HTERT RPE-1 (cell line): ENCODE data around the gene MLEC.
"Not testable (repeated sequence)": the region's sequence is repeated elsewhere in the genome, so short reads cannot be mapped to it uniquely, and the experiment has no call there.

Experiments used
- in situ Hi-C: fragments of 300-500 bp; cut with MboI; formaldehyde crosslinking; loops from 4 replicates; pipeline ENCODE4 v1.14.3; 2020; ENCODE audit warnings: low sequenced_read_pairs

Gene MLEC

GRCh38 chr12:120720234-120720986 lies 33.5 kb downstream of the MLEC start:
- in situ Hi-C loops: no loop called here

DNA sequence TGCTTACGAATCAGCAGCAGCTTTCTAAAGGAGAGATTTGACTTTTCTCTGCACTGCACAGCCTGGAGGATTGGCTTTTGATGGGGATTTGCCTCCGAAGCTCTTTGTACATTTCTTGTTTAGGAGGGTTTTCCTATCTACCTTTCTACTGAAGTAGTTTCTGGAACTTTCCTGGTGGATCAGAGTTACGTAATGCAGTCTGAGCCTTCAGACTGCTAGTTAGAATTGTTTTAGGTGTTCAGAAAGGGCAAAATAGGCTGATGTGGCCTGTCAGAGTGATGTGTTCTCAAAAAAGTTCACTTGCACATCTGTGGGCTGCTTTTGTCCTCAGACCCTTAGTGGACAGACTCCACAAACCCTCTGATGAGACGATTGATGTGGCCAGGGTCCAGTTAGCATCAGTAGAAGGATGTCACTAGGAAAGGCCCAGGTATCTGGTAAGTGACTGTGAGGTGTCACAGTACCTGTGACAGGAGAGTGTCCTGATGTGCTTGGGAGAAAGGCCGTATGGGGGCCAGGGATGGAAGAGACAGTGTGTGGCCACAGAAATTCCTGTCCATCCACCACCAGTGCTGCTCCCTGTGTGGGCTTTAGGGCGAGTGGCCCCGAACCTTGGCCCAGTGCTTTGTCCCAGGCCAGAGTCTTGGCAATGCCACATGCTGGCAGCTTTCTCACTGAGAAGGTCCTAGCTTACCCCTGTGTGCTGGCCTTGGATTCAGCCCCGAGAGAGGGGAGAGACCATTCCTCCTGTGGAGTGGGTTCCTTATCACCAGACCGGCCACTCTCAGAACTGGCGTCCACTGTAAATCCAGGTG lies 34.2 kb downstream of the MLEC start:
- in situ Hi-C loops: no loop called here

- in situ Hi-C loops: no loop called here
Observed at GRCh38 chr12:120721866-120722265, 34.9 kb downstream of the MLEC start.

- in situ Hi-C loops: no loop called here
Observed at GRCh38 chr12:120722784-120723183, 35.8 kb downstream of the MLEC start.

- in situ Hi-C loops: no loop called here
Observed at GRCh38 chr12:120724720-120725119, 37.8 kb downstream of the MLEC start.

DNA sequence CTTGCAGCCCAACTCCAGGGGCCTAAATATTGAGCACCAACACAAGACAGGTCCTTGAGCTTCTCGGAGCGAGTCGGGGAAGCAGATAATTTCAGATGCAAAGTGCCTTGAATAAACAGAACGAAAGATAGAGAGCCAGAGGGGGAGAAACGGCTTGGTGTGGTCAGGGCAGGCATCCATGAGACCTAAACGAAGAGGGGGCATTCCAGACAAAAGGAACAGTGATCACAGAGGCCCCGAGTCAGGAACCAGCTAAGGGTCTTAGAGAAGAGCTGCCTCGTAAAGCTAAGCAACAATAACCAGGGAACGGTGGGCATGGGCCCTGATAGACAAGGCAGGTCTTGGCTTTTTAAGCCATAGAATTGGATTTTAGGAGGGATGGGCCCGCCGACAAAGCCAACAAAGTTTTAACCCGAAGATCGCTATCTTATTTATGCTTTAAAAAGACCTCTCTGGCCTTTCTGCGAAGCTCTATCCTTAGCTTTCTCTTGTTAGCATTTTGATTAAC lies 38.3 kb downstream of the MLEC start:
- in situ Hi-C loops: no loop called here

DNA sequence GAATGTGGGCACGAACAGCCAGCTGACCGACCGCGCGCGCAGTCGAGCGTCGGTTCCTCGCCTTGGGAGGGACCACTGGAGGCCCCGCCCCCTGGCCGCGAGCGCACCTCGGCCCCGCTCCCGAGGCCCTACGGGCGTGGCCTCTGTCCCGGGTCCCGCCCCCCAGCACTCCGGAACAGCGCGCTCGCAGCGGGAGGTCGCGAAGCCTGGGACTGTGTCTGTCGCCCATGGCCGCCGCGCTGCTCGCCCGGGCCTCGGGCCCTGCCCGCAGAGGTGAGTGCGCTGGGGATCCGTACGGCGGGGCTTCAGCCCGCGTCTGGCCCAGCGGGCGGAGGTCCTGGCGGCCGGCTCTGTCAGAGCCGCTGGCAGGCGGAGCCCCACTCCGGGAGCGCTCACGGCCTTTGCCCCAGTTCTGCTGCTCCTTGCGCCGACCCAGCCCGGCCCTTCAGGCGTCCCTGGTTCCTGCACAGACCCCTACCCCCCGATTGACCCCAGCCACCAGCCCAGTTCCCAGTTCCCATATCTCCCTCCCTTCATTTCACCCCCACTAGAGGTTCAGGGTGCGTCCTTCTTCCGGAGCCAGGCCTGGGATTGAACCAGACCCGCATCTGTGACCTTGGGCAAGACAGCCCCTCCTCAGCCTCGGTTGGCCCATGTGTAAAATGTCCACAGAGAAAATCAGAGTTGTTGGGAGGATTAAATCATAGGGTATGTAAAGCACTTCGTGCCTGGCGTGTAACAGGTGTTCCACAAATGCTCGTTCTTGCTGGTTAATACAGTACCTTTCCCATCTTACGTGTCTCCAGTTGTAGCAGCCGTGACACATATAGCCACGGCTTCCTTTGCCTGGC lies 38.9 kb downstream of the MLEC start, which contains the start of gene ACADS:
TSS of gene ACADS (plus strand) at position 168 of the 851 bp plus-strand sequence. CDS start at position 228, 60 bp downstream.
- in situ Hi-C loops: no loop called here

GRCh38 chr12:120726510-120726793 lies 39.5 kb downstream of the MLEC start:
- in situ Hi-C loops: no loop called here

GRCh38 chr12:120726961-120727360 lies 40.0 kb downstream of the MLEC start:
- in situ Hi-C loops: no loop called here

DNA sequence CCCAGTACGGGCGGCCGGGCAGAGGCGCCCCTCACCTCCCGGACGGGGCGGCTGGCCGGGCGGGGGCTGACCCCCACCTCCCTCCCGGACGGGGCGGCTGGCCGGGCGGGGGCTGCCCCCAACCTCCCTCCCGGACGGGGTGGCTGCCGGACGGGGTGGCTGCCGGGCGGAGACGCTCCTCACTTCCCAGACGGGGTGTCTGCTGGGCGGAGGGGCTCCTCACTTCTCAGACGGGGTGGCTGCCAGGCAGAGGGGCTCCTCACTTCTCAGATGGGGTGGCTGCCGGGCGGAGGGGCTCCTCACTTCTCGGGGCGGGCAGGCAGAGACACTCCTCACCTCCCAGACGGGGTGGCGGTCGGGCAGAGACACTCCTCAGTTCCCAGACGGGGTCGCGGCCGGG lies 45.2 kb downstream of the MLEC start:
- in situ Hi-C loops: not testable (repeated sequence)

DNA sequence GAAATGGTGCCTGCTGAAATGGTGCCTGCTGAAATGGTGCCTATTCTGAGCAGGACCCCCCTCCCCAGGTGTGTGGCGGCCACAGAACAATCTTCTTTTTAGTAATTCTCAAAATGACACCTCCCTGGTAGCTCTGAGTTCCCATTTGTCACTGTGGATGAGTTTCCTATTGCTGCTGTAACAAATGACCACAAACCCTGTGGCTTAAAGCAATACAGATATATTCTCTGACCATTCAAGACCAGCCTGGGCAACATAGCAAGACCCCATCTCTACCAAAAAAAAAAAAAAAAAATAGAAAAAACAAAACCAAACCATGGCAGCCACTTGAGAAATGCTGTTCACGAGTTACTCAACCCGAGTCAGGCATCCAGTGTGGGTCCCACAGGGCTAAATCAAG lies 46.6 kb downstream of the MLEC start:
- in situ Hi-C loops: no loop called here

DNA sequence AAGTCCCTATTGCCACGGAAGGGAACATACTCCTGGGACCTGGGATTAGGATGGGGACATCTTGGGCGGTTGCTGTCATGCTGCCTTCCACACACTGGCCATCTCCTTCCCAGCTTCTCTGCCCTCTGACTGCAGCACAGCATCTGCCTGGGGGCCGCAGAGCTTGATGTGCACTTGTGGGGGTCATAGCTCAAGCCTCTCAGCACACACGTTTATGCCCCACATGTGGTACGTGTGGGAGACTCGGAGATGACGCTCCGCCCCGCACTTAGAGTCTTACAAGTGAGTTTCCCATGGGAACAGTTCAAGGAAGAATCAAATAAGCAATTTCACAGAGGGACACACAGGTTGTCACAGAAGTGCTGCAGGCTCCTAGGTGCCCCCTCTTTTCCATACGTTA lies 47.3 kb downstream of the MLEC start:
- in situ Hi-C loops: no loop called here

- in situ Hi-C loops: no loop called here
Observed at GRCh38 chr12:120735181-120735580, 48.2 kb downstream of the MLEC start.

DNA sequence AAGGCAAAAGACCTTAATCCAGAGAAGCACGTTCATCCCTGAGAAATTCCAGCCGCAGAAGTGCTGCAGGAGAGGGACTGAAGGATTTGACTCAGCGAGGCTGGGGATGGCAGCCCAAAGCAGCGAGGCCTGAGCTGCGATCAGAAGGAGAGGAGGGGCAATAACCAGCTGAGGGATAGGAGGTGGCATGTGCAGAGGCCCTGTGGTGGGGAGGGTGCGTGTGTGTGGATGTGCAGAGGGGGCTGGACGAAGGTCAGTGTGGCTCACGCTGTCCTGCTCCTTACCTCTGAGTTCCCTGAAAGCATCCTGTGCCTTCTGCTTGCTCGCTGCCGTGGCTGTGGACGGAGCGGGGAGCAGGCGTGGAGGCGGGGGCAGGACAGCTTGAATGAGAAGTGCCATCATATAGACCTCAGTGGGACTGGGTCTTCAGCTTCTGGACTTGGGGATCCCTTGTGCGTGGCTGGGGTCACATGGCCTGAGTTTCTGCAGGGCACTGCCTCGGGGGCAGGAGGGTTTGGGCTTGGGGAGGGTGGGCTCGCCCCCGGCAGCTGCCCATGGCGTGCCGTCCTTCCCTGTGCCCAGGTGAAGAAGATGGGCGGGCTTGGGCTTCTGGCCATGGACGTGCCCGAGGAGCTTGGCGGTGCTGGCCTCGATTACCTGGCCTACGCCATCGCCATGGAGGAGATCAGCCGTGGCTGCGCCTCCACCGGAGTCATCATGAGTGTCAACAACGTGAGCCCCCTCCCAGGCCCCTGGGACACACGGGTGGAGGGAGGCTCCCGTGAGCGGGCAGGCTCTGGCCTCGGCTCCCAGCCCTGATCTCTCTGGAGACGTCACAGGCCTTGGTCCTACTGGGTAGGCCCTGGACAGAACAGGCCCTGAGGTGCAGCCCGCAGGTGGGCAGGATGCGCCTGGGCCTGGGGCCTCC lies 49.7 kb downstream of the MLEC start:
- in situ Hi-C loops: no loop called here

DNA sequence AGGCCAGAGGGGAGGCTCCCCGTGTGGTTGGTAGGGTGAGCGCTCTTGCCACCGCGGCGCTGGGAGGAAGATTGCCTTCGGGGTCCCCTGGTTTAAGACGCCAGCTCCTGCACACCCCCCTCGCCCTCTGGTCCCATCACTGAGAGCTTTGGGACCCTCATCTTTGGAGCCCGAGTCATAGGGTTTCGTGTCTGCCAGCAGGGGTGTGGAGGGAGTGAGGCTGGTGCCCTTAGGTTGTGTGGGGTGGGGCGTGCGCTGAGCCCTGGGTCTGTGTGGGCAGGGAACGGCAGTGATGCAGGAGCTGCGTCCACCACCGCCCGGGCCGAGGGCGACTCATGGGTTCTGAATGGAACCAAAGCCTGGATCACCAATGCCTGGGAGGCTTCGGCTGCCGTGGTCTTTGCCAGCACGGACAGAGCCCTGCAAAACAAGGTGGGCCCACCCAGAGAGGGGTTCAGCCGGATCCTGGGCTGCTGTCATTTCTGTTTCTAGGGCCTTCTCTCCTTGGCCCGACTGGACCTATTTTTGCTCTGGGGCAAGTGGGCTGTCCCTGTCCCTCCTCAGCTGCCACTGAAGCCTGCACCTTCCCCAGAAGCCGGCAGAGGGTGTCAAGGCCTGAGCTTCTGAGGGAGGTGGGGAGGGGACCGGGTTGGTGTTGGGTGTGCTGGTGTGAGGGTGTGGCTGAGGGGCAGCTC lies 50.8 kb downstream of the MLEC start:
- in situ Hi-C loops: no loop called here

- in situ Hi-C loops: no loop called here
Observed at GRCh38 chr12:120738252-120739030, 51.5 kb downstream of the MLEC start.

DNA sequence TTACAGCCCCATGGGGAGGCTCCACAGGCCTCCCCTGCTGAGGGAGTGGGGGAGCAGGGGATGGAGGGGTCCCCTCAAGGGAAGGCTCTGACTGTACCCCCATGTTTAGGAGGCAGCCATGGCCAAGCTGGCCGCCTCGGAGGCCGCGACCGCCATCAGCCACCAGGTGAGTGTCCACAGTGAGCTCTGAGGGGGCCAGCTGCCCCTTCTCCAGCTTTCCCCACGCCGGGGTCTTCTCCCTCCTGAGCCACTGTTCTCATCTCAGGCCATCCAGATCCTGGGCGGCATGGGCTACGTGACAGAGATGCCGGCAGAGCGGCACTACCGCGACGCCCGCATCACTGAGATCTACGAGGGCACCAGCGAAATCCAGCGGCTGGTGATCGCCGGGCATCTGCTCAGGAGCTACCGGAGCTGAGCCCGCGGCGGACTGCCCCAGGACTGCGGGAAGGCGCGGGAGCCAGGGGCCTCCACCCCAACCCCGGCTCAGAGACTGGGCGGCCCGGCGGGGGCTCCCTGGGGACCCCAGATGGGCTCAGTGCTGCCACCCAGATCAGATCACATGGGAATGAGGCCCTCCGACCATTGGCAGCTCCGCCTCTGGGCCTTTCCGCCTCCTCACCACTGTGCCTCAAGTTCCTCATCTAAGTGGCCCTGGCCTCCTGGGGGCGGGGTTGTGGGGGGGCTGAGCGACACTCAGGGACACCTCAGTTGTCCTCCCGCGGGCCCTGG lies 52.2 kb downstream of the MLEC start:
- in situ Hi-C loops: no loop called here
